Mucosa of gallbladder (tissue), 1 donor: Measurements from ENCODE around the gene TIMP1. TPM values are rescaled to one million over a fixed set of nuclear protein-coding genes. Genes with fewer than 3 reads are reported as not detected.
A peak's percentile ranks its signal among the peaks of the same experiment; 100 is the strongest.

Experiments used
- DNase-seq: peaks from one replicate; pipeline ENCODE4 v3.0.0-alpha.2; 2020; ENCODE audit warnings: low spot score
- total RNA-seq: library from RNA; stranded (reverse); gene quantifications from one replicate; pipeline ENCODE4 v1.2.1, GENCODE V29; 2021
- donor health status: DM: no; HTN: no; CAD: no.

The TIMP1 gene
- total RNA-seq, 1 donor from 2014 or later = 574 TPM

GRCh38 chrX:47573341-47574075 lies 8.7 kb upstream of the TIMP1 start:
- peak; percentile 26 for DNase-seq

- no peak for DNase-seq
Observed at GRCh38 chrX:47574076-47574546, 8.1 kb upstream of the TIMP1 start.

- no peak for DNase-seq
Observed at GRCh38 chrX:47574547-47575301, 7.5 kb upstream of the TIMP1 start.

- DNase-seq = no peak
Observed at GRCh38 chrX:47576021-47576898, 6.0 kb upstream of the TIMP1 start.

- no peak for DNase-seq
Observed at GRCh38 chrX:47577424-47577823, 4.8 kb upstream of the TIMP1 start.

- no peak for DNase-seq
Observed at GRCh38 chrX:47577901-47578300, 4.3 kb upstream of the TIMP1 start.

GRCh38 chrX:47578692-47579091 lies 3.5 kb upstream of the TIMP1 start:
- no peak for DNase-seq

GRCh38 chrX:47579537-47579936 lies 2.7 kb upstream of the TIMP1 start:
- no peak for DNase-seq

- no peak for DNase-seq
Observed at GRCh38 chrX:47583240-47583861, 1.1 kb downstream of the TIMP1 start.

GRCh38 chrX:47584714-47585113 lies 2.5 kb downstream of the TIMP1 start:
- DNase-seq = no peak

GRCh38 chrX:47585273-47585672 lies 3.0 kb downstream of the TIMP1 start:
- DNase-seq = no peak

GRCh38 chrX:47586043-47586787 lies 4.0 kb downstream of the TIMP1 start:
- DNase-seq = no peak

- no peak for DNase-seq
Observed at GRCh38 chrX:47587091-47587891, 5.1 kb downstream of the TIMP1 start.

- DNase-seq = no peak
Observed at GRCh38 chrX:47587906-47588735, 5.9 kb downstream of the TIMP1 start.

GRCh38 chrX:47590984-47591383 lies 8.7 kb downstream of the TIMP1 start:
- no peak for DNase-seq

- no peak for DNase-seq
Observed at GRCh38 chrX:47593522-47593921, 11.3 kb downstream of the TIMP1 start.

- DNase-seq = no peak
Observed at GRCh38 chrX:47595716-47596251, 13.5 kb downstream of the TIMP1 start.

GRCh38 chrX:47596256-47596655 lies 14.0 kb downstream of the TIMP1 start:
- no peak for DNase-seq

GRCh38 chrX:47597222-47597621 lies 15.0 kb downstream of the TIMP1 start:
- no peak for DNase-seq
